GM18511 (cell line): ENCODE results near the gene SHISA2.
"Not testable (repeated sequence)": the region's sequence is repeated elsewhere in the genome, so short reads cannot be mapped to it uniquely, and the experiment has no call there.

Source experiments
- ATAC-seq: cut with Tn5 transposase; IDR thresholded peaks from one replicate; pipeline ENCODE4 v1.9.1; 2021; ENCODE audit warnings: mild to moderate bottlenecking, moderate library complexity; ENCODE audit not compliant: unreplicated experiment

Gene SHISA2

GRCh38 chr13:26051657-26052311 is at the start of gene SHISA2:
SHISA2 (minus strand) TSS chr13:26052016; CDS start chr13:26050975, 1,041 bp downstream.
- no peak for ATAC-seq

GRCh38 chr13:26095846-26096610 is 44.2 kb upstream of the SHISA2 start:
- ATAC-seq: no peak

GRCh38 chr13:26095338-26095737 is 43.5 kb upstream of the SHISA2 start:
- no peak for ATAC-seq

DNA sequence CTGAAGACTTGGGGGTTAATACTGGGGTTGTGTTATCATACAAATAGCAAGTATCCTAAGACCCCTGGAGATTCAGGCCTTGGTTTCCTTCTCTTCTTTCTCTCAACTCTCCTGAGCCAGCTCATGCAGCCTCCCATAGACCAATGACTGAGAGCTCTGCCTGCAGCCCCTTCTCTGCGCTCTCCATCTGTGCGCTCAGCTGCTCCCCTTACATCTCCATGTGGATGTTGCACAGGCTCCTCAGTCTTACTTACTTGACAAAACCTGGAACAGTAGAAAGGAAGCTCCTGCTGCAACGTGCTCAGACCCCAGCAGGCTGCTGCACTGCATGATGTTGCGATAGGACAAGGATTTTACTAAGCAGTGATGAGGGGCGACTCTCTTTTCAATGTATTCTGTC is 25.0 kb upstream of the SHISA2 start:
- ATAC-seq: not testable (repeated sequence)

GRCh38 chr13:26075498-26075897 is 23.7 kb upstream of the SHISA2 start:
- ATAC-seq: no peak

DNA sequence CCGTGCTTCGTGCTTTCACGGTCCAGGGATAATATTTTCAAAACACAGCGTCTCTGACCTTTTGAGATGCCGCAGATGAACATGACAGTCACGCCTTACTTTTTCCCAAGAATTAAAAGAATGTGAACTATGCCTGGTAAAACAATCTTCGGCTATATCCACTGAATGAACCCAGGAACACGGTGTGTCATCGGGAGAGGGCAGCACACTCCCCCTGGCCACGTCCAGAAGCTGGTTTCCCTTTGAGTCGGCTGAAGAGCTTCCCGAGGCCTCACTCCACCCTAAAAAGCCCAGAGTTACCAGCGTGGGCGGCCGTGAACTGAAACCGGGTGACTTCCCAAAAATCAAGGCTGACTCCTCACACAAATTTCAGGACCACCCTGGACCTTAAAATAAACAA is 22.9 kb upstream of the SHISA2 start:
- ATAC-seq: no peak

GRCh38 chr13:26072335-26072734 is 20.5 kb upstream of the SHISA2 start:
- not testable (repeated sequence) for ATAC-seq

GRCh38 chr13:26071691-26072090 is 19.9 kb upstream of the SHISA2 start:
- no peak for ATAC-seq

GRCh38 chr13:26069642-26070041 is 17.8 kb upstream of the SHISA2 start:
- ATAC-seq: not testable (repeated sequence)

DNA sequence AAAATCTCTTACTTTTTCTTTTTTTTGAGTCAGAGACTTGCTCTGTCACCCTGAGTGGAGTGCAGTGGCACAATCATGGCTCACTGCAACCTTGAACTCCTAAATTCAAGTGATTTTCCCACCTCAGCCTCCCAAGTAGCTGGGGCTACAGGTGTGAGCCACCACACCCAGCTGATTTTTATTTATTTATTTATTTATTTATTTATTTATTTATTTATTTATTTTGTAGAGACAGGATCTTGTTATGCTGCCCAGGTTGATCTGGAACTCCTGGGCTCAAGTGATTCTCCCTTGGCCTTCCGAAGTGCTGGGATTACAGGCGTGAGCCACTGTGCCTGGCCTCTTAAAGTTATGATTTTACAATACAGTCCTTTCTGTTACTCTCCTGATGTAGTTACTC is 16.6 kb upstream of the SHISA2 start:
- not testable (repeated sequence) for ATAC-seq

DNA sequence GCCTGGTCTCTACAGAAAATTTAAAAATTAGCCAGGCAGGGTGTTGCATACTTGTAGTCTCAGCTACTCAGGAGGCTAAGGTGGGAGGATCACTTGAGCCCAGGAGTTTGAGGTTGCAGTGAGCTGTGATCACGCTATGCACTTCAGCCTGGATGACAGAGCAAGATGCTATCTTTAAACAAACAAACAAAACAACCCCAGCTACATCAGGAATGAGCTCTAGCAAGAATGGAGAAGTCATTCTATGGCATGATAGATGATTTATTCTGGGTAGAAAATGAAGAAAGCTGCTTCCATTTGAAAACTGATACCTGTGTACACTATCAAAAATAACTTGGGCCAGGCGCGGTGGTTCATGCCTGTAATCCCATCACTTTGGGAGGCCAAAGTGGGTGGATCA is 15.8 kb upstream of the SHISA2 start:
- ATAC-seq: no peak

GRCh38 chr13:26066492-26066891 is 14.7 kb upstream of the SHISA2 start:
- ATAC-seq: not testable (repeated sequence)

DNA sequence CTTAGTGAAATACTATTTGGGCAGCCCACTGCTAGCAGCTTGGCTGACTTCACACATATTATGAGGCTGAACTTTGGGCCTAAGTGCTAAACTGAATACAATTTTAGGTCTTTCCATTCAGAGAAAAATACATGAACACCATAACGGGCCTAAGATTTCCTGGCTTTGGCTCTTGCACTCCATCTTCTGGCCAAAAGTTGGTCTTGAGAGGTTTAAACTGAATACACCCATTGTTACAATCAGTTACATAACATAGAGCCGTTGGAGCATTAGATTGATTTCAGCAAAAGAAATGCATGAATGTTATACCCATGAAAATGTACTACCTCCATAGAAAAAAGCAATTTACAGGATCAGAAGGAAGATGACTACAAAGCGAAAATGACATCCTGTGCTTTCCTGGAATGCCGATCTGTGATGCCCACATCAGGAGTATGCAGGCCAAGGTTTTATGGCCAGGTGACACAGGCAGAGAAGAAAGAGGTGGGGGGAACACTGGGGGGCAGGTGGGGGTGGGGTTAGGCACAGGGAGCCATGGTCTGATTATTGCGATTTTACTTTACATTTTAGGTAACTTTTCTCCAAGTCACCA is 11.1 kb upstream of the SHISA2 start:
- no peak for ATAC-seq

DNA sequence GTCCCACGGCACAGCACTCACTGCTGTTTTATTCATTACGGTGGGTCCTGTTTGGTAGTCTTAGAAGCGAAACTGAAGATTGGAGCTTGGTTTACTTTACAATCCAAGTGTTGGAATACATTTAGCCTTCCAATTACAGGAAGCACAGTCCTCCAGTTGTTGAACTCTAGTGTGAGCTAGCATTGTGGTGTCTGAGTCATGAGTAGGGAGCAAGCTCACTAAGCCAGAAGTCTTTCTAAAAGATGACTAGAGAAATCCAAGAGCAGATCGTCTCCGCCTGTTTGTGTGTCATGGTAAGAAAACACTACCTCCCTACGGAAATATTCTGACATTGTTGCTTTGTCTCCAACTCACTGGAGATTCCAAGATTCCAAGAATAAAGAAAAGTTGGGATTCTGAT is 10.1 kb upstream of the SHISA2 start:
- no peak for ATAC-seq

DNA sequence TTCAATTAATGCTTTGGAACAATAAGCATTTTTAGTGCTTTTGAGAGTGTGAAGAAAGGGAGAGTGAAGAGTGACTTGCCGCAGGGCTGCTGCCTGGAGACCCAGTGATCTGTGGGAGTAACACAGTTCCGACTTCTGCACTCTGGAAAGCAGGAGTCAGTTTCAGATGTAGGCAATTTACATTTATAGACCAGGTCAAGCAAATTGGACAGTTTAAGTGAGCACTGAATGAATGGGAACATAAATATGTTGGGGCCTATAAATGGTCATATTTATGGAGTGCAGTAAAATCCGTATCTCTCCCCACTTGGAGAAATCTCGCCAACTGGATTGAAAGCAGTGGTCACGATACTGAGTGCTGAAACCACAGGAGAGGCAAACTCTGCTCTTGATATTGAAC is 9.4 kb upstream of the SHISA2 start:
- no peak for ATAC-seq

DNA sequence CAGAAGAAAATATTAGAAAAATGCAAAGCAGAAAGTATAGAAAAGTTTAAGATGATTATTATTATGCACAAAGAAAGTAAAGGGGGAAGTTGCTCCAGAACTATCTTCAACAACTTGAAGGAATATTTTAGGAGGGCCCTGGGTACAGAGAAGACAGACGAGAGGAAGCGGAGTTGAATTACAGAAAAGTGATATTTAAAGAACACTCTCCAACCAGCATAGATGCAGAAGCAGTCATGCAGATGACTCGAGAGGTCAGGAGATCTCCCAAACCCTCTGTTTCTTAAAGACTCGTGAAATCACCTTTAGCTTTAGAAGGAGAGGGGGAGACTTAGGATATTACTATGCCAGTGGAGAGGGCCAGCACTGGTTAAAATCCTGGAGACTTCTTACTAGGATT is 8.5 kb upstream of the SHISA2 start:
- no peak for ATAC-seq

DNA sequence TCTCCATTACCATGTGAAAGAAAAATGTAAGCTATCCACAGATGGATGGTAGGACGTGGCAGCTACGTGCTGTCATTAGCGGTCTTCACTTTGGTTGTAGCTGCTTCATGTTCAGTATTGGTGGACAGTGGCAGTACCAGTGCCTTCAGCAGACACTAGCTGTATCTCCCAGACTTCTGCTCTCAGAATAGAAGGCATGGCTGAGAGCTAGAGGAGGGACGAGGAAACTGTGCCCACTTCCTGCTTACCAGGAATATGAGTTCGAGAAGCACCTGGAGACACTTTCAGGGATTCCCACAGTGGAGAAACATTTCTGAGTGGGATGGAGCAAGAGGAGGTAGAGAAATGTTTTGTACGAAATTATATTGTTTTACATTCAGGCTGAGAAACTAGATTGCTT is 6.9 kb upstream of the SHISA2 start:
- no peak for ATAC-seq

DNA sequence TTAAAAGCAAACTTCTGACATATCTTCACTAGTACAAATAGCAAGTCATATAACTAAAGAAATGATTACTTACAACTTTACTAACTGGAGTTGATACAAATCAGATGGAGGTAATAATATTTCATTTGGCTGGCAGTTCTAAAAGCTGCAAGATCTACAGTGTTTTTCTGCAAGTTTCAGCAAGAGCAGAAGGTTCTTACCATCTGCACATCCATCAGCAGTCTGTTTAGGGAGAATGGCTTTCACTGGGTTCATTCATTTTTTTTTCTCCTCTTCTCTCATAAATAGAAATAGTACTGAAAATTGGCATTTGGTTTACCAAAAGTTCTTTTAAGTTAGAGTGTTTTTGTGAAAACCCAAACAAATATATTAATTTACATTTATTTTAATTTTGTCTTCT is 3.1 kb upstream of the SHISA2 start:
- ATAC-seq: no peak

DNA sequence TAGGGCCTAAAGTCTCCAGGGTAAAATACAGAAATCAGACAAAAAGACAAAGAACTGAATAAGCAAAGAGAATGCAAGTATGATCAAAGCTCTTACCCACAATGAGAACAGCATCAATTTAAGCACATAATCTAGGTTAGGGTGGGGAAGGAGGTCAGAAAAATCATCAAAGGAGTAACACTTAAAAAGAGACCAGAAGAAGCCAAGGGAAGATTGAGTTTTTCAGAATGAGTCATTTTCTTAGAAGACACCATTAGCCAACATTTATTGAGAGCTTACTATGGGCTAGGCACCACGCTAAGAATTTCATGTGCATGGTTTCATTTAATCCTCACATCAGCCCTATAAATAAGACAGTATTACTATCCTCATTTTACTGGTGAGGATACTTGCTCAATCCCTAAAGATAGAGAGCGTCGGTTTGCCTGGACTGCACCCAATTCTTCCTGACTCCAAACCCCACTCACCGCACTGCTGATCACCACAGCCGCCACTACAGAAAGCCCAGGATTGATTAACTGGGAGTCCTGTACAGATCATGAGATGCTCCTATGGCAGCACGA is 1.7 kb upstream of the SHISA2 start:
- ATAC-seq: no peak

DNA sequence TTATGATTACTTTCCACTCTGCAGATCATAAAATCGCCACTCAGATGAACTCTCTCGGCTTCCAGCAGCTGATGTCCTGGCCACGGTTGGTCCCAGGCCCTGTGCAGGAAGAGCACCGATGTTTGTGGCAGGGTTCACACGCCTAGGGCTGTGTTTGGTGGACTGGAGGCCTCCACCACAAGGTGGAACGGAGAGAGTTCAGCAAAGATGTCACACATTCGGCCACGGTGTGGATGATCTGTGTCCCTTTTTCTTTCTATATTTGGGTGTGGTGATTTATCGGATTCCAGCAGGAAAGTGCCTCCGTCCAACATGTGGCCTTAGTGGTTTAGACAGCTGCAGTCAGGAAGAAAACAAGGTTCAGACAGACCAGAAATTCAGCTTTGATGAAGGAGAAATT is 521 bp upstream of the SHISA2 start:
- no peak for ATAC-seq

DNA sequence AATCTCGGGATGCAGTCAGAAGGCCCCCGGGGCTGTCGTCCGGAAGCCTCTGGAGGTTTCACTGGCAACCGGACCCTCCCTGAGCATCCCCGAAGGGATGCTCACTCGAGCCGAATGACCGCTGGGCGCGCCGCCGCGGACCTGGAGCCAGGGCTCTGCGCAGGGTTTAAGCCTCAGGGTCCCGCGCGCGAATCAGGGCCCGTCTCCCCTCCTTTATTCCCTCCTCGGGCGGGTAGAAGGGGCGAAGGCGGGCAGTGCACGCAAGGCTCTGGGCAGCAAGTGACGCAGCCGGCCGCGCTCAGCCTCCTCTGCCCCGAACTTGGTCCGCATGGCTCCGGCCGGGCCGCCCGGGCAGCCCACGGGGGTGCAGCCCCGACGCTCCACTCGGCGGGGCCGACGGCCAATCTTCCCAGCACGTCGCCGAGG is 572 bp downstream of the SHISA2 start:
- ATAC-seq: no peak
